Measurements from ENCODE around the gene LRRC55.

- no peak for TF ChIP-seq ZNF274 (IDR thresholded peaks at IDR 0.05; ENCODE audit: low read depth, low read length)
- TF ChIP-seq SUZ12 (IDR thresholded peaks at IDR 0.05; ENCODE audit: extremely low read depth, insufficient read depth, insufficient read length): no peak
These were observed 37.0 kb upstream of the LRRC55 start for GRCh38 chr11:57144531-57145320.

Measured in NT2/D1 (cell line).